GM20000 (cell line): ENCODE data around the gene SRBD1.

Source experiments
- DNase-seq: peaks from one replicate; pipeline ENCODE4 v3.0.0; 2012; ENCODE audit warnings: low spot score
- TF ChIP-seq, protein P1 (sequence below): IDR thresholded peaks from 2 replicates; pipeline ENCODE4 v1.5.1; 2012; ENCODE audit warnings: mild to moderate bottlenecking, control low read depth; ENCODE audit errors: extremely low read depth, missing control alignments

SRBD1 gene

DNA sequence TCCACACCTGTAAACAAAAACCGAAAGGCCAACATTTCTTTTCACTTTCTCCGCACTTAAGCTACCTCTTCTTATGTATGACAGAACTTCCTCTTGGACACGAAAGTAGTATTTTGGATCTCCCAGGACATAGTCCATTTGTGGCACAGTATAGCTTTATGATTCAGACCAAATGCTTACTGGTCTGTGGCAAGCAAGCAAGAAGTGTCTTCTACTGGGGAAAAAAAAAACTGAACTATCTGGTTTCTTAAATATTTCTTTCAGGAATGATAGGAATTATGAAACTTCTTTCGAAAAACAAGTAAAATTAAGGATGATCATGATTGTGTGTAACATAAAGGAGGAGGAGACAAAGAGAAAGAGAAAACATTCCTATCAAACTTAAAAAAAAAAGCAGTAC is 33.6 kb downstream of the SRBD1 start:
- no peak for DNase-seq

DNA sequence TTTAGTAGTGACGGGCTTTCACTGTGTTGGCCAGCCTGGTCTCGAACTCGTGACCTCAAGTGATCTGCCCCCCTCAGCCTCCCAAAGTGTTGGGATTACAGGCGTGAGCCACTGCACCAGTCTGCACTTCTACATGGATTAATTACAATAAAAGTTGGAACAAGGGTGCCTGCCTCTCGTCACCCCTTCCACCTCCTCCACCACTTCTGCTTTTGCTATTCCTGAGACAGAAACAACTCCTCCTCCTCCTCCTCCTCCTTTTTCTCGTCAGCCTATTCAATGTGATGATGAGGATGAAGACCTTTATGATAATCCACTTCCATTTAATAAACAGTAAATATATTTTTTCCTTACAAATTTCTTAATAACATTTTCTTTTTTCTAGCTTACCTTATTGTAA is 35.2 kb downstream of the SRBD1 start:
- TF ChIP-seq, protein P1, sequence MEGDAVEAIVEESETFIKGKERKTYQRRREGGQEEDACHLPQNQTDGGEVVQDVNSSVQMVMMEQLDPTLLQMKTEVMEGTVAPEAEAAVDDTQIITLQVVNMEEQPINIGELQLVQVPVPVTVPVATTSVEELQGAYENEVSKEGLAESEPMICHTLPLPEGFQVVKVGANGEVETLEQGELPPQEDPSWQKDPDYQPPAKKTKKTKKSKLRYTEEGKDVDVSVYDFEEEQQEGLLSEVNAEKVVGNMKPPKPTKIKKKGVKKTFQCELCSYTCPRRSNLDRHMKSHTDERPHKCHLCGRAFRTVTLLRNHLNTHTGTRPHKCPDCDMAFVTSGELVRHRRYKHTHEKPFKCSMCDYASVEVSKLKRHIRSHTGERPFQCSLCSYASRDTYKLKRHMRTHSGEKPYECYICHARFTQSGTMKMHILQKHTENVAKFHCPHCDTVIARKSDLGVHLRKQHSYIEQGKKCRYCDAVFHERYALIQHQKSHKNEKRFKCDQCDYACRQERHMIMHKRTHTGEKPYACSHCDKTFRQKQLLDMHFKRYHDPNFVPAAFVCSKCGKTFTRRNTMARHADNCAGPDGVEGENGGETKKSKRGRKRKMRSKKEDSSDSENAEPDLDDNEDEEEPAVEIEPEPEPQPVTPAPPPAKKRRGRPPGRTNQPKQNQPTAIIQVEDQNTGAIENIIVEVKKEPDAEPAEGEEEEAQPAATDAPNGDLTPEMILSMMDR = no peak
- DNase-seq = no peak

More for the DNA sequence above, 33.6 kb downstream of the SRBD1 start:
- TF ChIP-seq, protein P1 = no peak

GRCh38 chr2:45572979-45573378 is 38.1 kb downstream of the SRBD1 start:
- TF ChIP-seq, protein P1 = no peak
- no peak for DNase-seq

DNA sequence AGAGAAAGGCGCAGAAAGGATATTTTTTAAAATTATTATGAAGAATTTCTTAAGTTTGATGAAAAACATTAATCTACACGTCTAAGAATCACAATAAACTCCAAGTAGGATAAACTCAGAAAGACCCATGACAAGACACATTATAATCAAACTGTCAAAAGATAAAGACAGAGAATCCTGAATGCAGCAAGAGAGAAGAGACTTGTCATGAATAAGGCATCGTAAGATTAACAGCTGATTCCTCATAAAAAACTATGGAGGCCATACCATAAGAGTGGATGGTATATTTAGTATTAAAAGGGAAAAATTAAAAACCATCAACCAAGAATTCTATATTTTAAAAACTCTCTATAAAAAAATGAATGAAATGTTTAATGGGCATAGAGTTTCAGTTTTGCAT is 39.1 kb downstream of the SRBD1 start:
- TF ChIP-seq, protein P1 = no peak
- DNase-seq = no peak

DNA sequence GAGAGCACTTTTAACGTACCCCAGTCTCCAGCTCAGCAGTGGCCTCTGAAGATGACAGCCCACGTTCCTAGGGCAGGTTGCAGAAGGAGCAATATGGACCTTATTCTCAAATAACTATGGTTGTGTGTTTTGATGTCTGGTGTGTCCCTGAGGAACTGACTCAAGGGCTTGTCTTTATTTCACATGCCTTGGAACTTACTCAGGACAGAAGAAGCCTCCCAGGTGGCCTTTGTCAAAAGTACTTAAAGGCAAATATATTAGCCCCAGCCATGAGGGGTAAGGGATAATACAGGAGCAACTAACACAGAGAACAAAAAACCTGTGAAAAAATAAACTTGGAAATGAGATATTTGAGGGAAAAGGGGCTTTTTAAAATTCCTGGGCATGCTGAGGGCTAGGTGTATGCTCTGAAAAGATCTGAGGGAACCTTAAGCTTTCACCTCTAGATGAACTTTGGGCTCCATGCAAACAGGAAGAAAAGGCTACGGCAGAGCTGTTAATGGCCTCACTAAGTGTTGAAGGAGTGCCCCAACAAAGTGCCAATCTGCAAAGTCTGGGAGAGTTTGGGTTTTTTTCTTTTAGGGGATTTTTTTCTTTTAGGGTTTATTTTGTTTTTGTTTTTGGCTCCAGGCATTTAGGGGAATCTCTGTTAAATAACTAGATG is 40.3 kb downstream of the SRBD1 start:
- TF ChIP-seq, protein P1 = no peak
- no peak for DNase-seq

DNA sequence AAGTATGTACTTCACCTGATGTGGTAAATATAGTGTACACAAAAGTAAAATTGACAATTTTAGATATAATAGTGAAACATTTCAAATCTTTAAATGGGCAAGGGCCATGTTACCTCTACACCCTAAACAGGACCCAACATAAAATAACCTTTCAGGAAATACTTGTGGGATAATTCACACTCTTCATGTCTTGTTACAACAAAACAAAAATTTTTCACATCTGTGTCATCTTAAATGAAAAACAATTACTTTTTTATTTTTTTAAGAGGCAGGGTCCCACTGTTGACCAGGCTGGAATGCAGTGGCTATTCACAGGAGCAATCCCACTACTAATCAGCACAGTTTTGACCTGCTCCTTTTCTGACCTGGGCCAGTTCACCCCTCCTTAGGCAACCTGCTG is 42.1 kb downstream of the SRBD1 start:
- DNase-seq = no peak
- TF ChIP-seq, protein P1 = no peak

DNA sequence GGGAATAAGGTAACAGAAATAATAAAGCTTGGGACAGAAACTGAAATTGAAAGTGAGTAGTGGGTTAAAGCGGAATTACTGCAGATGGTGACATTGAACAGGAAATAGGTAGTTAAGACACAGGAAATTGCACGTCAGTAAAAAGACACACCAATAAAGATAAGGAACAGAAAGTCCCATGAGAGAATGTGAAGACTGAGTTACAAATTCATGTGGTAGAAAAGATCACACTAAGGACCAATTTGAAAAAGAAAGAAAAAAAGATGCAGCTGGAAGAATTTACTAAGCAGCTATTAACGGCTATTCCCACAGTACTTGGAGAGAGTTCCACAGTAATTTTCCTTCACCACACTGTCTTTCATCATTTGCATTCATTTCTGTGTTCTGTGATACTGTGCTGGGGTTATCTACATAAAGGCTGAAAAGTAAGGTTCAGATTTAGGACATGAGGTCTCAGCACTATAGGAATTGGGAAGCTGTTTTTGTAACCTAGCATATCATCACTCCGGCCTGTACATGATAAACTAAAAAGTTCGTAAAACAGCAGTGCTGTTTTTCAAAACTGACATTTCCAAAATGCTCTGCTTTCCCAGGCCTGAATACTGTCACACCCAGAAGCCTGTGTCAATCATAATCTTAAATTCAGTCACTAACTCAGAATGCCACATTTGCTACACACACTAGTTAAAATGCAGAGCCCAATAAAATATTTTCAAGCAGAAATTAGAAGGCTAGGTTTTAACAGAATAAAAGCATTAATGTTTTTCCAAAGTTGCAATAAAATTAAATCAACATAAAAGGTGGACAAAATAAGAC is 42.9 kb downstream of the SRBD1 start:
- peak; percentile 66 for DNase-seq
- TF ChIP-seq, protein P1 = no peak
